Epithelial cell of proximal tubule (primary cell): ENCODE data around the gene SOHLH1. TPM values are rescaled to one million over a fixed set of nuclear protein-coding genes. Genes with fewer than 3 reads are reported as not detected.

Experiments used
- DNase-seq: peaks from one replicate; pipeline ENCODE4 v3.0.0-alpha.2; 2011; ENCODE audit warnings: low read depth
- H3K4me3 ChIP-seq: 2 replicates; pipeline ENCODE4 v1.5.1; 2011; ENCODE audit warnings: low read depth, mild to moderate bottlenecking, low read length
- CTCF ChIP-seq: conservative IDR thresholded peaks from 2 replicates; pipeline ENCODE4 v1.5.1; 2012; ENCODE audit warnings: low read depth, mild to moderate bottlenecking, low read length
- total RNA-seq: library from RNA; depleted of rRNA; stranded (reverse); fragments of >200 nt; gene quantifications from 2 replicates; pipeline ENCODE4 v1.2.3, GENCODE V29; 2015

Gene SOHLH1
- total RNA-seq, 1 donor from 2014 or later, result not detected

GRCh38 chr9:135663857-135664256, 35.4 kb downstream of the SOHLH1 start:
- no peak overlapping the region for H3K4me3 ChIP-seq
- TF ChIP-seq CTCF, result no peak
- DNase-seq, result no peak

GRCh38 chr9:135663451-135663770, 35.9 kb downstream of the SOHLH1 start:
- no peak overlapping the region for H3K4me3 ChIP-seq
- TF ChIP-seq CTCF, result no peak
- DNase-seq, result no peak

- no peak for DNase-seq
- no peak for TF ChIP-seq CTCF
- H3K4me3 ChIP-seq, result no peak within 1 kb of the TSS
These were observed 36.4 kb downstream of the SOHLH1 start, which contains the start of gene LCN9 for GRCh38 chr9:135662758-135663450. Gene LCN9 (plus strand): TSS chr9:135663309. CDS start chr9:135663322, 13 bp downstream.

GRCh38 chr9:135661816-135662560, 37.3 kb downstream of the SOHLH1 start:
- TF ChIP-seq CTCF, result no peak

GRCh38 chr9:135660407-135660806, 38.9 kb downstream of the SOHLH1 start:
- no peak overlapping the region for H3K4me3 ChIP-seq
- TF ChIP-seq CTCF, result no peak
- DNase-seq, result no peak

More at GRCh38 chr9:135661816-135662560, 37.3 kb downstream of the SOHLH1 start:
- H3K4me3 ChIP-seq, result no peak overlapping the region
- no peak for DNase-seq

GRCh38 chr9:135659252-135659651, 40.0 kb downstream of the SOHLH1 start:
- H3K4me3 ChIP-seq, result no peak overlapping the region
- no peak for TF ChIP-seq CTCF
- no peak for DNase-seq
